Jurkat, Clone E6-1 (cell line): Measurements from ENCODE around the gene CTDSPL.

Experiments used
- DNase-seq: peaks from one replicate; pipeline ENCODE4 v3.0.0-alpha.2; 2011; ENCODE audit warnings: low read depth, low spot score
- H3K4me3 ChIP-seq: 2 replicates; pipeline ENCODE4 v1.5.1; 2011; ENCODE audit warnings: mild to moderate bottlenecking, low read length, control low read depth, moderate library complexity

Gene CTDSPL

DNA sequence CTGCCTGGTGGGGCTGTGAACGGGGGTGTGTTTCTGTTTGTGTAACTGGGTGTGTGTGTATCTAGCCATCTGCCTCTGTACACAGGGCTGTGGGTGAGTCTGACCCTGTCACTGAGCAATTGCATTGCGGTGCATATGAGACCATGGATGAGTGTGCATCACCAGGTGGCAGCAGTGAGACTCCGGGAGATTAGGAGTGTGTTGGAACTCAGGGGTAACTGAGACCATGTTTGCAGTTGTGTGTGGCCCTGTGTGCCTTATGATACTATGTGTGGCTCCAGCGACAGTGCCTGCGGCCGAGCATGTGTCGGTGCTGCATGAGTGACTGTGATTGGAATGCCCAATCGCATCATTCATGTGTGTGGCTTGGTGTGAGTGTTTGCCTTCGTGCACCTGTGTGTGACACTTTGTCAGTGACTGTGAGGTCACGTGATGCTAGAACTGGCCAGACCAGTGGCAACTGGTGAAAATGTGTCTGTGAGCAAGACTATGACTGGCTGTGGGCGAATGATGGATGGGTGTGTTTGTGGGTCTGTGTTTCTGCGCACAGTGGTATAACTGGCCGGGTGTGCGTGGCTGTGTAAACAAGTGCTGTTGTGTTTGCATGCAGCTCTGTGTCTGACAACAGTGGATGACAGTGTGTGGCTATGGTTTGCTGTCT lies 142.9 kb downstream of the CTDSPL start:
- H3K4me3 ChIP-seq, result no peak overlapping the region
- DNase-seq, result no peak

DNA sequence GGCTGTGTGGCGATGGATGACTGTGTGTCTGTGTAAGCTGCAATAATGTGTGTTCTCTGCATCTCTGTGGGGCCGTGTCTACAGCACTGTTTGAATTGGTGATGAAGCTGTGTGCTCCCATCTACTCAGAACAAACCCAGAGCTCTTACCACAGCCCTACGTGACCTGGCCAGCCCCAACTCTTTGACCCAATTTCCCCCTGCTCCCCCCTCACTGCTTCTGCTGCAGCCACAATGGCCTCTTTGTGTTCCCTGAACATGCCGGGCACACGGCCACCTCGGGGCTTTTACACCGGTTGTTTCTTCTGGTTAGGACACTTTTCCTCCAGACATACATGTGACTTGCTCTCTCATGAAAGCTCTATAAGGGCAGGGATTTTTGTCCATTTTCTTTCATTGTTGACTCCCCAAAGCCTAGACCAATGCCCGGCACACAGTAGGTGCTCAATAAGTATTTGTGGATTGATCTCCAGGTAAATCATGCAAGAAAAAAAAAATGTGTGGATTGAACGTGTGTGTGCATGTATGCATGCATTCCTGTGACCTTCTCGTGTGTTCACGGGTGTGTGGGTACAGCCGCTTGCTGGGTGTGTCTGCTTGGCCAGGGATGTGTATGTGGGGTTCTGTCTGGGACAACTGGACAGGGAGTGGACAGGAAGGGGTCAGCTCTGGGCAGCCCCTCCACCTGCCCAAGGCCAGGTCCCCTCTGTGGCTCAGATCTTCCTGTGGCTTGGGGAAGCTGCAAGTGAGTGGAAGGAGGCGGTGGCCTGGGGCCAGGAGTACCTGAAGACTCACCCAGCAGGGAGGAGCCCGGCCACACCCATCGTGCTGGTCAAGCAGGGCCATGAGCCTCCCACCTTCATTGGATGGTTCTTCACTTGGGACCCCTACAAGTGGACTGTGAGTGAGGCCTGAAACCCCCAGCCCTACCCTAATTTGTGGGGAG lies 143.7 kb downstream of the CTDSPL start:
- no peak overlapping the region for H3K4me3 ChIP-seq
- DNase-seq, result no peak

DNA sequence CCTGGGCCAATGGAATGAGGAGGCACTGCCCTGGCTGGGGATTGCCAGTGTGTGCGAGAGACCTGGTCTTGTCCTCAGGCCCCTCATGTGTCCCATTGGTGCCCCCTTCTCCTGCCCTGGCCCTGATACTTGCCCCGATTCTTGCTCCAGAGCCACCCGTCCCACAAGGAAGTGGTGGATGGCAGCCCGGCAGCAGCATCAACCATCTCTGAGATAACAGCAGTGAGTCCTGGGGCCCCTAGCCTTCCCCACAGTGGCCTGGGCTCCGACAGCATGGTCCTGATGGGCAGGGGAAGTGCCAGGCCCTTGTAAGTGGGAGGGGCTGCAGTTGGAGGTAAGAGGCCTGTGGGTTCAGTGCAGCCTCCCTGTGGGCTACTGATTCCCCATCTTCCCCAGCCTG lies 144.4 kb downstream of the CTDSPL start:
- DNase-seq, result no peak
- H3K4me3 ChIP-seq, result no peak overlapping the region

DNA sequence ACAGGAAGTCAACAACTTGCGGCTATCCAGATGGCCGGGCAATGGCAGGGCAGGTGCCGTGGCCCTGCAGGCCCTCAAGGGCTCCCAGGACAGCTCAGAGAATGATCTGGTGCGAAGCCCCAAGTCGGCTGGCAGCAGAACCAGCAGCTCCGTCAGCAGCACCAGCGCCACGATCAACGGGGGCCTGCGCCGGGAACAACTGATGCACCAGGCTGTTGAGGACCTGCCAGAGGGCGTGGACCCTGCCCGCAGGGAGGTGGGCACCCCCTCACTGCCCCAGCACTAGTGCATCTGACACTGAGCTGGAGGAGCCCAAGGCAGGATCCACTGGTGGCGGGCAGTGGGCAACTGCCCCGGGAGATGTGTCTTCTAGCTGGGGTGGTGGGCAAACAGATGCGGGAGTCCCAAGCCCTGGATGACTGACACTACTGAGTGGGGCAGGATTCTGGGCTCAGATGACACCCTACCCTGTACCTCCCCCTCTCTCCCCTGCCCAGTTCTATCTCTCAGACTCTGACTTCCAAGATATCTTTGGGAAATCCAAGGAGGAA lies 144.8 kb downstream of the CTDSPL start:
- H3K4me3 ChIP-seq, result no peak overlapping the region
- DNase-seq, result no peak

DNA sequence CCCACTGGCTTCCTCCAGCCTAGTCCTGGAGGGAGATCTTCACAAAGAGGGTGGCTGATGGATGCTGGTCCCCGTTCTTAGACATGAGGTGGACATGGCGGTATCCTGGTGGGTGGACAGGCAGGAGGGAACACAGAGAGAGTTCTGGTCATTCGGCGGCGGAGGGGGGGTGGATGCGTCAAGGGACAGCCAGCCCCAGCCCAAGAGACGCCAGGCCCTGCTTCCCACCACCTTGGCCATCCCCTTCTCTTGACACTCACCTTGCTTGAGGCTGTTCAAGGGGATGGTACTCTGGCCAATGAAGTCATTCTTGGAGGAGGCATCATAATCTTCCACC lies 146.0 kb downstream of the CTDSPL start:
- no peak overlapping the region for H3K4me3 ChIP-seq
- DNase-seq, result no peak

DNA sequence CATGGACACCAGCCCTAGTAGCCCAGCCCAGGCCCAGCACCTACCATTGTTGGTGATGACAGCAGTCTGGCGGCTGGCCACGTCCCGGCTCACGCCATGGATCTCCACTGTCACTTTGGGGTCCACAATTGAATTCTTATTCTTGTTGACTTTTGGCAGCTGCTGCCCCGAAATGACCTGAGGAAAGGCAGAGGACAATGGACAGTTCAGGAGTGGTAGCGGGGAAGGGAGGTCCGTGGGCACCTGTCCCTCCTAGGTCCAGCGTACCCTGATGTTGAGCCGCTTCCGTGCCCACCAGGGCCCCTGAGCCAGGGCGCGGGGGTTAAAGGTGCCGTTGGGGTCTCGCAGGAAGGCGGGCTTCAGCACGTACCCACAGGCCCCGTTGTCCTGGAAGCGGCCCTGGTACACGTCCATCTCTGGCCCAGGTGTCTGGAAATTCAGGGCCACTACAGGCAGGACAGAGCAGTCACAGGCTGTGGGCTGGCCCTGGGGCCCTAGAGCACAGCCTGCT lies 146.6 kb downstream of the CTDSPL start:
- DNase-seq, result no peak
- no peak overlapping the region for H3K4me3 ChIP-seq

DNA sequence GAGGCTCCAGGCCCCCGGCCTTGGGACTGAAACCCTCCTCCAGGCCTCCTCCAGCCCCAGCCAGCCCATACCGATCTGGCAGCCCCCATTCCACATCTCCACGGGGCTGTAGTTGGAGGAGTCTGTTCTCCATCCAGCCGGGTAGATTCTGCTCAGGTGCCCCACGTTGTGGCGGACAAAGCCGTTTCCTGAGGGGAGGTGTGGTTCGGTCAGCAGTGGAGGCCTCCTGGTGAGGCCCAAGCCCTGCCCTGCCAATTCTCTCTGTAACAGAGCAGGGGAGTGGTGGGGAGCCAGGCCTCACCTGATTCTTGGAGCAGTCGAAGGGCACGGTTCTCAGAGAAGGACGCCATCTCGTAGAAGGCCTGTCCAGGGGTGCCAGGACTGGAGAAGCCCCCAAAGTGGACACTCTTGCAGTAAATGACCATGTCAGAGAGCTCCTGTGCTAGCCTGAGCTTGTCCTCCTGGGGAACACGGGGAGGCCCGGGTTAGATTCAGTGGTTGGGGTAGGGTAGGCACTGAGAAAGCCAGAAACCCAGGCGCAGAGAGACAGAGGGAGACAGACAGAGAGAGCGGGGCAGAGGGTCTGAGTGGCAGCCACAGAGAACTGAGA lies 147.4 kb downstream of the CTDSPL start:
- DNase-seq, result no peak
- no peak overlapping the region for H3K4me3 ChIP-seq

DNA sequence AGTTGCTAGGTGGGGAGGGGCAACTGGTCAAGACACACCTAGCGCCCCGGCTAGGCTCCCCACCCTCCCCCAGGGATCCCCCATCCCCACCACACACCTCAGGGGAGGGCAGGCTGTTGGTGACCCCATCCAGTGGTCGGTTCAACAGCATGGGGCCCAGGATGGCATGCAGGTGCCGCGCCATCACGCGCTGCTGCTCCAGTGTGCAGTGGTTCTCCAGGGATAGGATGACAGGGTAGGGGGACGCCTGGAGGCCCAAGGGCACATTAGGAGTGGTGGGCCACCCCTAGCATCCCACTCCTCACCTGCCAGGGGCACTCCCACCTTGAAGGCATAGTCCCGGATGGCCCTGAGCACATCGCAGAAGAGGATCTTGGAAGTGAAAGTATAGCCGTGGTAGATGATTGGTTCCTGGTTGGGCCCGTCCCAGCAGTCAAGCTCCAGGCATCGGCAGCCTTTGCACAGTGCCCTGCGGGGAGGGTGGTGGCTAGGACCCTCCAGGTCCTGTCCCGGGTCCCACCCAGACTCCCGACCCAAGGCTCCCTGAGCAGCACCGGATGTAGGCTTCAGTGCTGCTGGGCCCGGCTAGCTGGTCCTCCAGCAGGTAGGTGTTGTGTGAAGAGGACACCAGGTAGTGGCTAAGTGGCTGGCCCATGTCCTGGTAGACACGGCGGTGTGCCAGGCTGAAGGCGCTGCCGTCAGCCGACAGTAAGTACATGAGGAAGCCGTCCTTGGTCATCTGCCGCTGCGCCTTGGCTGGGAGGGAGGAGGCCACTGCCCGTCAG lies 148.3 kb downstream of the CTDSPL start:
- no peak for DNase-seq
- H3K4me3 ChIP-seq, result no peak overlapping the region

DNA sequence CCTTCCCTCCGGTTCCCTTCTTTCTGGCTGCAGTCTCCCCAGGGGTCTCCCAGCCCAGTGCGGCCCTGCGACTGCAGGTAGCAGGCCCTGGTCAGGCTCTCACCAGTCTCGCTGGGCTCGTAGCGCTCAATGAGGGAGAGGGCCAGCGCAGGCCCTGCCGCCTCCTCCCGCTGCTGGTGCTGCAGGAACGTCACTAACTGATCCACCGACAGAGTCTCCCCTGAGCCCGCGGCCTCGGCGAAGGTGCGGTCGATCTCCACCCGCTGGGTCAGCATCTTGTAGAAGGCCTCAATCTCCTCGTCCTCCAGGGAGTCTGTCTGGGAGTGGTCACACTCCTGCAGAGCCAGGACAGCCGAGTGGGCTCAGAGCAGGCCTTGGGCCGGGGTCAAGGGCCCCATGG lies 149.4 kb downstream of the CTDSPL start:
- no peak for DNase-seq
- no peak overlapping the region for H3K4me3 ChIP-seq

DNA sequence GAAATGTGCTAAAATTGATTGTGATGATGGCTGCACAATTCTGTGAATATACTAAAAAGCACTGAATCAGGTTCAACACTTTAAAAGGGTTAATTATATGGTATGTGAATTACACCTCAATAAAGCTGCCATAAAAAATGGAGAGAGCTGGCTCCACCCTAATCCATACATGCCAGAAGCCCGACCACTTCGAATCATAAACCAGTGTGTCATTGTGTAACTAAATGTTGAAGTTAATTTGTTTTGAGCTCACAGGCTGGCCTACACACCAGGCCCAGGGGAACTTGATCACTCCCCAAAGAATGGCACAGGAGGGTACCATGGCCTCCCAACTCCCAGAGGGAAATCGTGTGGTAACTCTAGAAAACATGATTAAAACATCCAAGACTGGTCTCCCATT lies 153.8 kb downstream of the CTDSPL start:
- no peak overlapping the region for H3K4me3 ChIP-seq
- DNase-seq, result no peak

DNA sequence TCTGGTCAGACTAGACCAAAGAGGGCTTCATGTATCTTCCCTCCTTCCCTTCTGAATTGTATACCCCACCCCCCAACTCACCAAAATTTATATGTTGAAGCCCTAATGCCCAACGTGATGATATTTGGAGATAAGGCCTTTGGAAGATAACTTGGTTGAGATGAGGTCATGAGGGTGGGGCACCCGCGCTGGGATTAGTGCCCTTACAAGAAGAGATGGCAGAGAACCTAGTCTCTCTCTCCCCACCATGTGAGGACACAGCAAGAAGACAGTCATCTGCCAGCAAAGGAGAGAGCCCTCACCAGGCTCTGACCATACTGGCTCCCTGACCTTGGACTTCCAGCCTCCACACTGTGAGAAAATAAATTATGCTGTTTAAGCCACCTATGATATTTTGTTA lies 154.3 kb downstream of the CTDSPL start:
- no peak overlapping the region for H3K4me3 ChIP-seq

DNA sequence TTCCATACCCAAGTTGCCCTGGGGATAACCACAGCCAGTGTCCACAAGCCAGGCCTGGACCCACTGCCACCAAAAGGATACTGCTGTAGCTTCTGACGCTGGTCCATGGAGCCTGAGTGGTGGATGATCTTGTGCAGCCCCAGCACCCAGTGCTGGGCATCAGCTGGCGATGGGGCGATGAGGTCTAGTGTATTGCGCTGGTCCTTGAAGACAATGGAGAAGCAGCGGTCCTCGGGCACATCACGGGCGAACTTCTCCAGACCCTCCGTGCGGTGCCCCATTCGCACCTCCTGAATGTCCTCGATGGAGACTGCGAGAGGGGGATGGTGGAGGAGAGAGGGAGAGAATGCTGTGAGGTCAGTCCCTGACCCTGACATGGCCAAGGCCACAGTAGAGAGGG lies 154.7 kb downstream of the CTDSPL start:
- H3K4me3 ChIP-seq, result no peak overlapping the region
- no peak for DNase-seq

More for the DNA sequence above, 154.3 kb downstream of the CTDSPL start:
- no peak for DNase-seq

DNA sequence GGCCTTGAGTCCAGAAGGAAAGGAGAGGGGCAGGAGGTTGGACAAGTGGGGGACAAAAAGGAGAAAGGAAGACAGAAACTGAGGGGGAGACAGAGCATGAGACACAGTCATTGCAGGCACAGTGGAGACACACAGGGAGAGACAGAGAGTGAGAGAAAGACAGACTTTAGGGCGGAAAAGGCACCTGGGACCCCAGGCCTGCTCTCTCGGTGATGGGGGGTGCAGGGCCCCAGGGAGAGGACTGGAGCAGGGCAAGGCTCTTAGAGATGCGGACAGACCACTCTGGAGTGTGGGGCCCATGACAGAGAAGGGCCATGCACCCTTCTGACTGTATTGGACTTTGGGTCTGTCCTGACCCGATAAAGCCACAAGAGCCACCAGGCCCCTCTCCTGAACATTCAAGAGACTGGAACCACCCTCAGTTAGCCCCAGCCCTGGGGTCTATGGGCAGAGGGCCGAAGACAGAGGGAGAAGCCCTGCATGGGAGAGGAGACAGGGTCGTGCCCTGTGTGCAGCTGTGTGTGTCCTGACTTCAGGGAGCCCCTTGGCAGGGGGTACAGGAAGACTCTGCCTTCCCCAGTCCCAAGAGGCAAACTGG lies 155.3 kb downstream of the CTDSPL start:
- no peak for DNase-seq
- no peak overlapping the region for H3K4me3 ChIP-seq

DNA sequence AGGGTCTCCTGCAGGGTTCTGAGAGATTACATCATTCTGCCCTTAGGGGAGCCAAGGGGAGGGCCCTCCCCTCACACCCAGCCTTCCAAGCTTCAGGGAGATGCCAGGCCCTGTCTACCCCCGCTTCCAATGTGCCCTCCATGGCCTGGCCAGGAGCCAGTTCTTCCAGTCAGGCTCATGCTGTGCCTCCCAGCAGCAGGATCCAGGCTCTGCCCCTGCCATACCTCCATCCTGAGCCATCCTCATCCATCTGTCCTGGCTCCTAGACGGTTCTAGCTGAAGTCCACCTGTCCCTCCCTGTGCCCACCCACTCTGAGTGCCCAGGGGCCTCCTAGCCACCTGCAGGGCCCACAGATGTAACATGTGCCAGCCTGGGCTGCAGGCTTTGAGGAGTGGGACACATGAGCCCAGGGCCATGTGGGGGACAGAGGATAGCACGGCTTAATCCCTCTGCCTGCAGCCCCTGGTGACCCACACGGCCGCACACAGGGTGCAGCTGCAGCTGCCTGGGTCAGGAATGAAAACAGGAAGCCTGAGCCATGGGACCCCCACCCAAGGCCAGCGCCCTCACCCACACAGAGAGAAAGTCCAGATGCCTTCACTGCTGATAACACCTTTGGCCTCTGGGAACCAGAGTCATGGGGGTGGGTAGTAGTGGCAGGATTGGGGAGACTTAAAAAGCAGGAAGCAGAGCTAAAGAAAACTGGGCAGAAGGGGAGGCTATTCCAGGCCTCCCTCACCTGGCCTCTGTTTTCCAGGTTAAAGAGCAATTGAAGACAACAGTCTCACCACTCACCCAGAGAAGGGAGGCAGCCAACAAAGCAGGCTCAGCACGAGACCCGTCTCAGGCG lies 156.0 kb downstream of the CTDSPL start:
- no peak for DNase-seq
- no peak overlapping the region for H3K4me3 ChIP-seq

DNA sequence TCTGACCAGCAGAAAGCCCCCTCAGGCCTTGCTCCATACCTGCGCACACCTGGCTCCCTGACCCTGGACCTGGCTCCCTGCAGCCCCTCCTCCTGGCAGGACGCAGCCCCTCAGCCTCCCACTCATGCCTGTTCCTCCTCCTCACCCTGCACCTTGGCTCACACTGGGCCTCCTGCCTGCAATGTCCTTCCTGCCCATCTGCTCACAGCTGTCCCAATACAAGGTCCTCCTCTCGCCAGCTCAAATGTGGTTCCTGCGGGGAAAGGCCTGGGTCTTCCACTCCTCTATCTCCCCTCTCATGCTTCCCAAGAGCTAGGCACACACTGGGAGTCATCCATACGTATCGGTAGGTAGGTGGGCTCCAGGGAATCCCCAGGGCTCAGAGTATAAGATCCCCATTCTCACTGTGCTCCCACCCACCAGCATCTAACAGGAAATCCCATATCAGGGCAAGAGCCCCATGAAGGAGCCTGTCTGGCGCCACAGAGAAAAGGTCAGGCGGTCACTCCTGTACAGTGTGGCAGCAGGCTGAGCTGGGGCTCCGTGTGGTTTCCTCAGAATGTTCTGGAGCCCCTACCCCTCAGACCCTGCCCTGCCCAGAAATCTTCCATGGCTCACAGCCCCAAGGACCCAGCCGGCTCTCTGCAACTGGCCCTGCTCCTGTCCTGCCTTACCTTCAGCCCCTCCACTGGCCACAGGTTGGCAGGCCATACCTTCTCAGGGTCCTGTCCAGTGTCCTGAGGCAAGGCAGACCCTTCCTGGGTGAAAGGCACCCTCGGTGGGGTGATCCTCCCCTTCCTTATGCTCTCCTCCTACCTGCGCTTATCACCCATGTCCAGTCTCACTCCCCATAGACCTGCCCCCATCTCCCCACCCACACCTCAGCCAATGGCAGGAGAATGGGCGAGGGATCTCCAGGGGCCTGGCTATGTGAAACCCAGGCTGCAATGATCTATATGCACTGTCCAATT lies 156.9 kb downstream of the CTDSPL start:
- no peak for DNase-seq
- H3K4me3 ChIP-seq, result no peak overlapping the region

DNA sequence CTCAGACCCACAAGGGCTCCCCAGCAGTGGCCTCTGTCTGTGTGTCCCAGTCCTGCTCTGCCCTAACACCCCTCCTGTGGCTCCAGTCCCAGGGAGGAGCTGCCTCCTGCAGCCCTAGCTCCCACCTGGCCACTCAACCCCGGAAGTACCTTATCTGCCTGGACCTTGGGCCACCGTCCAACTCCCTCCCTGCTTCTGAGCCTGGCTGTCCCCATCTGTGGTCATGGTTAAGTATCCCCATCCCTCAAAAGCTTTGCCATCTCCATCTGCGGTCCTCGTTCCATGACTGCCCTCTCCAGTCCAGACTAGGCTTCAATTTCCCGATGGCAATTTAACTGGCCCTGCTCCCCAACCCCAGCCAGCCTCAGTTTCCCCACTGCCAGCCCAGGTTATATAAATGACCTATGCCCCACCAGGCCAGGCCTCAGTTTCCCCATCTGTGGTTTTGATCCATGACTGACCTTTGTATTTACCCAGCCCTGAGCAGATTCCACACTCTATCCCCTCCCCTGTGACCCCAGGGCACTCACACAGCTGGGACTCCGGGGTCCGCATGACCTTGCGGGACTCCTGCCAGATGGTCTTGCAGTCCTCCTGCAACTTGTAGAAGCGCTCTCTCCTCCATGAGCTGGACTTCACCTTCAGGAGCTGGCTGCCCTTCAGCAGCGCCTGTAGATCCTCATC lies 158.1 kb downstream of the CTDSPL start:
- no peak for DNase-seq
- no peak overlapping the region for H3K4me3 ChIP-seq
